HS-5 (cell line): Measurements from ENCODE around the gene HGS.

Source experiments
- DNase-seq: peaks from one replicate; pipeline ENCODE4 v3.0.0-alpha.2; 2012; ENCODE audit warnings: low read depth

Gene HGS

DNA sequence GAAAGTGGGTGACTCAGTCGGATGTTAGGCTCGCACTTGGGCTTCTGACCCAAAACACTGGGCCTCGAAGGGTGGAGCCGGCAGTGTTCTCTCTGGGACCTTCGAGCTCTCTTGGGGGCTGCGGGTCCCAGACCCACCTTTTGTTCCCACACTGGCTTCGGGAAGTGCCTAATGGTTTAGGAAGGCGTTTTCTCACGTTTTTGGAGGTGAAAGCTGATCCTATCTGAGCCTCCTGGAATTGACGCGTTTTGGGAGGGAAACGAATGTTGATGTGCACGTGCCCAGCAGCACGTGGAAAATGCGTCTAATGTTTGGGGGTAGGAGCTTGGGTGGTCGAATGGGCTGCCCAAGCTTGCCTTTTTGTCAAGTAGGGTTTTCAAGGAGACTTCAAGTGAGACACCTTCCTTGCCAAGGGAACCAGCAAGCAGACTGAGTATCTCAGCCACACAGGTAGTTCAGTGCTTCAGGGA lies 666 bp downstream of the HGS start:
- DNase-seq, result peak; percentile 63

DNA sequence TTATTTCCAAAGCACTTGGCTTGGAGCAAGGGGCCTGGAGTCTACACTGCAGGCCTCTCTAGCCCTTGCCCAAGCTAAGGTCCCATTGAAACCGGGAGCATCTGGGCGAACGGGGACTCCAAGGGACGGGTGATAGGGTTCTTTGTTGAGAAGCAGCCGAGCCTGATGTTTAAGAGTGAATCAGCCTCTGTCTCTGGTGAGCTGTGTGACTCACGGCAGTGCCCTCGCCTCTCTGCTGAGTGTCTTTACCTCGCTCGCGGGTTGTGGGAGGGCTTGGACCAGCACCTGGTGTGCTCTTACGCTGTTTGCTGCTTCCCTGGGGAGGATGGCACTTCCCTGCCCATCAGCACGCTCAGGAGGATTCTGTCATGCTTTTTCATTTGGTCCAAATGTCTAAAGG lies 1.3 kb downstream of the HGS start:
- peak; percentile 69 for DNase-seq

DNA sequence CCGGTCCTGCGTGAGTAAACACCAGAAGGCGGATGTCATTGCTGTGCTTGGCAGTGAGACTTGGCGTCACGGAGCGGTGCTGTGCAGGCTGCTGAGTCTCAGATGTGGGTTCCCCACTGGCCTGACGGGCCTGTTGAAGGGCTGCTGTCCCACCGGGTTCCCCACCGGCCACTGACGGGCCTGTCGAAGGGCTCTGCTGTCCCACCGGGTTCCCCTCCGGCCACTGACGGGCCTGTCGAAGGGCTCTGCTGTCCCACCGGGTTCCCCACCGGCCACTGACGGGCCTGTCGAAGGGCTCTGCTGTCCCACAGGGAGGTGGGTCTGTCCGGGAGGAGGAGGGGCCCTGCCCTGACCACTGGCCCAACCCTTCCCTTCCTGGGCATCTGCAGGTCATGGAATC lies 2.8 kb downstream of the HGS start:
- no peak for DNase-seq

DNA sequence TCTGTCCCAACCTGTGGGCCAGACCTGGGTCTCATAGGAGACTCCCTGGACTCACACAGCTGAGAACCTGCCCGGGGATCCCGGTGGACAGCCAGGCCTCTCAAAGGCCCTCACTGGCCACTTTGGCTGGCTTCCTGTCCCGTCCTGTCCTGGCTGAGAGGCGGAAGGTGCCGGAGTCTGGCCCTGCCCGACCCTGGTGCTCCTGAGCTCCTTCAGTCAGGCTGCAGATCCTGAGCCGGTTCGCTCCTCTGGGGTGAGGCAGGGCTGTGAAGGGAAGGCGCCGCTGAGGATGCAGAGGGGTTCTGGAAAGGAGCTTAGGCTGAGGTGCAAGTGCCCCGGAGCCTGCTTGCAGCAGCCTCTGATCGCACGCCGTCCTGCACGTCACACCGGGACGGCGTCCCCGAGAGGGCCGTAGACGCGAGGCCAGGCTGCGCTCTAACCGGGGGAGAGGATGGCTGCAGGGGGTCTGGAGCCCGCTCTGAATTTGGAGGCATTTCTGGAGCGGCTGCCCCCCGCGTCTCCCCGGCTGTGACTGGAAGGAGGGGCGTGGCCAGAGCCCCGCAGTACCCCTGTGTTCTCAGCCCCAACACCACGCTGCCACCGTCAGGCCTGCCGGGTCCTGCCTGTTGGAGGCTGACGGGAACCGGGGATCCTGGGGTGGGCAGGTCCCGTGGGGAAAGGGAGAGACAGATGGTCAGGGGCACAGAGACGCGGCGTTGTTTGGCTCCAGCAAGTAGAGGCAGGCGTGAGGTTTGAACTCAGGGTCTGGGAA lies 4.1 kb downstream of the HGS start:
- no peak for DNase-seq

DNA sequence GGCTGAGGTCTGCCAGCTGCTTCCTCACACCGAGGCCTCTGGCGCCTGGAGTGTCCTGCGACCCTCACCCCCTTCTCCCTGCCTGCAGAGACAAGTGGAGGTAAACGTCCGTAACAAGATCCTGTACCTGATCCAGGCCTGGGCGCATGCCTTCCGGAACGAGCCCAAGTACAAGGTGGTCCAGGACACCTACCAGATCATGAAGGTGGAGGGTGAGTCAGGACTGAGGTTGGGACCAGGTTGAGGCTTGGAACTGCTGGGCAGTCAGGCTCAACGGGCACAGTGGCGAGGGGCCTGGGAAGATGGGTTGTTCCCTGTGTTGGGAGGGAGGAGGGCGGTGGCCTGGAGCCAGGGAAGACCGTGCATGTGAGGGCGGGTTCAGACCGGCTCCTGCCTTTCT lies 4.8 kb downstream of the HGS start:
- no peak for DNase-seq

DNA sequence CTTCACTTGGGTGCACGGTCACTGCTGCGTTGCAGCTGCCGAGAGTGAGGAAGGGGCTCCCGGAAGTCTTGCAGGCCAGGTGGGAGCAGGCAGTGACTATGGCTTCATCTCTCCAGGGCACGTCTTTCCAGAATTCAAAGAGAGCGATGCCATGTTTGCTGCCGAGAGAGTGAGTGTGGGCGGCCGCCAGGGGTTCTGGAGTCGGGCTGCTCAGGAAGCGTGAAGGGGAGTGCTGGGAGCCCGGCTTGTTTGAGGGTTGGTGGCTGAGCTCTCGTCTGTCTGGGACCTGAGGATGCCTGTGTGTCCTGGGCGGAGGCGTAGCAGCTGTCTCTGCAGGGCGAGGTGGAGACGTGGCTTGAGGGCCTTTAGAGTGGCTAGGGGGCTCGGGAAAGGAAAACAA lies 6.3 kb downstream of the HGS start:
- DNase-seq, result no peak

DNA sequence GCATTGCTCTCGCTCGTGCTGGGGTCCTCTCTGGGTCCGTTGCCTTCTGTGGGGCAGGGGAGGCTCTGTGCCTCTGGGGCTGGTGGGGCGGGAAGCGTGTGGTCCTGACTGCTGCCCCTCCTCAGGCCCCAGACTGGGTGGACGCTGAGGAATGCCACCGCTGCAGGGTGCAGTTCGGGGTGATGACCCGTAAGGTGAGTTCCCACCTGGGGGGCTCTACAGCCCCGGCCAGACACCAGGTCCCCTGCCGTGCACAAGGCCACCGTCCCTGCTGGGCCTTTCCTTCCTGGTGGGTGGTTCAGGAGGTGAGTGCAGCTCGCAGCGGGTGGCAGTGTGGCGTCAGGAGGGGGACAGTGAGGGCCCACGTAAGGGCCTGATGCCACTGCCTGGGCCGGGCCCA lies 6.7 kb downstream of the HGS start:
- DNase-seq, result no peak

DNA sequence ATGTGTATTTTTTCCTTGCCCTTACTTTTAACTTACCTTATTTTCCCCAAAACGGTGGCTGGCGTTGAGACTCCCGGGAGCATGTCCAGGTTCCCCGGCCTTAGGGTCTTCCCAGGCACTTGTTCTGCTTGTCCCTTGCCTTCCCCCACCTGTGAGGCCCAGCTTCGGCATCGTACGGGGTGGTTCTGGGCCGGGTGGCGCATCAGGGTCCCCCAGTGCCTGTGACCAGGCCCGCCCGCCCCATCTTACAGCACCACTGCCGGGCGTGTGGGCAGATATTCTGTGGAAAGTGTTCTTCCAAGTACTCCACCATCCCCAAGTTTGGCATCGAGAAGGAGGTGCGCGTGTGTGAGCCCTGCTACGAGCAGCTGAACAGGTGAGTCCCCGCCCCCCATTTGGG lies 7.4 kb downstream of the HGS start:
- DNase-seq, result no peak

DNA sequence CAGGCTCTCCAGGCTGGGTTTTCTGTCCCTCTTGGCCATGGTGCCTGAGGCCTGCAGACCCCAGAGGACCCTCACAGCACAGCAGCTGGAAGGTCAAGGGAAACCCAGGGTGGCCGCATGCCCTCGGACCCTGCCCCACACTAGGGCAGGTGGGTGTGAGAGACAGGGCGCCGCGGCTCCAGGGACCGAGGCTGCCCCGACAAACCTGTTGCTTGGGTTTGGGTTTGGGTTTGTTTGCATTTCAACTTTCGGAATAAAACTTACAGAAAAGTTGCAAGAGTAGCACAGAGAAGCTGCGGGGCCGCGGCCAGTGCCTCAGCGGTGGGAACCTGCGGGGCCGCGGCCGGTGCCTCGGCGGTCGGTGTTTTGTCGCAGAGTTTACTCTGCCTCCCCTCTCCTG lies 7.8 kb downstream of the HGS start:
- DNase-seq, result no peak

DNA sequence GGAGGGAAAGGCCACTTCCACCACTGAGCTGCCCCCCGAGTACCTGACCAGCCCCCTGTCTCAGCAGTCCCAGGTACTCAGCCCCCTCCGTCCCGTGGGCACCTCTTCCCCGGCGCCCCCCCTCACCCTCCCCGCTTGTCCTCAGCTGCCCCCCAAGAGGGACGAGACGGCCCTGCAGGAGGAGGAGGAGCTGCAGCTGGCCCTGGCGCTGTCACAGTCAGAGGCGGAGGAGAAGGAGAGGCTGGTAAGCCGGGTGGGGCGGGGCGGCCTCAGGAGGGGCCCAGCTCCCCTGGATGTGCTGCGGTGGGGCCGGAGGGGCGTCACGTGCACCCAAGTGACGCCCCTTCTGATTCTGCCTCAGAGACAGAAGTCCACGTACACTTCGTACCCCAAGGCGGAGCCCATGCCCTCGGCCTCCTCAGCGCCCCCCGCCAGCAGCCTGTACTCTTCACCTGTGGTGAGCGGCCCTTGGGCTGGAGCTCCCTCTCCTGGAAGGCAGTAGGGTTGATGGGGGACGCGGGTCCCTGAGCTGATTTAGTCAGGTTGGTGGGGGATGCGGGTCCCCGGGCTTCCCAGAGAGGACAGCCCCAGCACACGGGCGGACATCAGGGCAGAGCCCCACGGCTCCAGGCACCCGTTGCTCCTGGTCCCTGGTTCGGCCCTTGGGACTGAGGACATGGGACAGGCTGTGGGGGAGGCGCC lies 9.8 kb downstream of the HGS start:
- no peak for DNase-seq

DNA sequence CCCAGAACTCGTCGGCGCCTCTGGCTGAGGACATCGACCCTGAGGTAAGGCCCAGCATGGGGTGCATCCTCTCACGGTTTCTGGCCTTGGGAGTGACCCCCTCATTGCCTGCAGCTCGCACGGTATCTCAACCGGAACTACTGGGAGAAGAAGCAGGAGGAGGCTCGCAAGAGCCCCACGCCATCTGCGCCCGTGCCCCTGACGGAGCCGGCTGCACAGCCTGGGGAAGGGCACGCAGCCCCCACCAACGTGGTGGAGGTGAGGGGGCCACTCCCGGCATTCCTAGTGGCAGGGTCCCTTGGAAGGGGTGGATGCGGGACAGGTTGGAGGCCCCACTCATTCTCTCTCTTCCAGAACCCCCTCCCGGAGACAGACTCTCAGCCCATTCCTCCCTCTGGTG lies 11.0 kb downstream of the HGS start:
- DNase-seq, result no peak

DNA sequence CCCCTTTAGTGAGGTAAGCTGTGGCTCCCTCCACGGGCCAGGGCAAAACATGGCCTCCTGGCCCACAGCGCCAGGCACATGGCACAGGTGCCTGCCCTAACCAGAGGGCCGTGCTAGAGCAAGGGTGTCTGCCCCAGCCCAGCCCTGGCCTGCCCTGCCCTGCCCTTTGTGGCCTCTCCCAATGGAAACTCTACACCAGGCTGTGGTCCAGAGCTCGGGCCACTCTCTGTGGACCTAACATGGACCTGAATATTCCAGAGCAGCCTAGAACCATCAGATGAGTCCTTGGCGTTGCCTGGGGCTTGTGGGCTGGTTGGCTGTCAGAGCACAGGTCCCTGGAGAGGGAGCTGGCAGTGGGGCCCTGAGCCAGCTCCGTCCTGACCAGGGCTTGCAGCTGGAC lies 11.4 kb downstream of the HGS start:
- DNase-seq, result no peak

DNA sequence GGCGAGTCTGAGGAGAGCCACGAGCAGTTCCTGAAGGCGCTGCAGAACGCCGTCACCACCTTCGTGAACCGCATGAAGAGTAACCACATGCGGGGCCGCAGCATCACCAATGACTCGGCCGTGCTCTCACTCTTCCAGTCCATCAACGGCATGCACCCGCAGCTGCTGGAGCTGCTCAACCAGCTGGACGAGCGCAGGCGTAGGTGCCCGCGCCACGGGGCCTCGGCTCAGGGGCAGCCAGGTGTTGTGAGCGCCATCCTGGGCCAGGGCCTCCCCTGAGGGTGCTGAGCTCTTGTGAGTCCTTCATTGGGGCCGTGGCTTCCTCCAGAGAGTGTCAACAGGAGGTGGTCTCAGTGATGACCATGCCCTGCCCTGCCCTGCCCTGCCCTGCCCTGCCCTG lies 12.0 kb downstream of the HGS start:
- no peak for DNase-seq

DNA sequence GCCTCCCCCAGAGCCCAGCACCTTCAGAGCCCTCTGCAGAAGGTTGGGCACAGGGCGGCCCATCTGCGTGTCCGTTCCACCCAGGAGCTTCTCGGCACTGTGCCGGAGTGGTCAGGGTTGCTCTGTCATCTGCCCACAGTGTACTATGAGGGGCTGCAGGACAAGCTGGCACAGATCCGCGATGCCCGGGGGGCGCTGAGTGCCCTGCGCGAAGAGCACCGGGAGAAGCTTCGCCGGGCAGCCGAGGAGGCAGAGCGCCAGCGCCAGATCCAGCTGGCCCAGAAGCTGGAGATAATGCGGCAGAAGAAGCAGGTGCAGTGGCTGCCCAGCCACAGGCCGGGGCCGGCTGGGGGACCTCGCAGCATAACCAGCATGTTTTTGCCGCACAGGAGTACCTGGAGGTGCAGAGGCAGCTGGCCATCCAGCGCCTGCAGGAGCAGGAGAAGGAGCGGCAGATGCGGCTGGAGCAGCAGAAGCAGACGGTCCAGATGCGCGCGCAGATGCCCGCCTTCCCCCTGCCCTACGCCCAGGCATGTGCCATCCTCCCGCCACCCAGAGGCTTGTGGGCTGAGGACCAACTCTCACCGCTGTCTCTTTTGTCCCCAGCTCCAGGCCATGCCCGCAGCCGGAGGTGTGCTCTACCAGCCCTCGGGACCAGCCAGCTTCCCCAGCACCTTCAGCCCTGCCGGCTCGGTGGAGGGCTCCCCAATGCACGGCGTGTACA lies 12.6 kb downstream of the HGS start:
- DNase-seq, result no peak

DNA sequence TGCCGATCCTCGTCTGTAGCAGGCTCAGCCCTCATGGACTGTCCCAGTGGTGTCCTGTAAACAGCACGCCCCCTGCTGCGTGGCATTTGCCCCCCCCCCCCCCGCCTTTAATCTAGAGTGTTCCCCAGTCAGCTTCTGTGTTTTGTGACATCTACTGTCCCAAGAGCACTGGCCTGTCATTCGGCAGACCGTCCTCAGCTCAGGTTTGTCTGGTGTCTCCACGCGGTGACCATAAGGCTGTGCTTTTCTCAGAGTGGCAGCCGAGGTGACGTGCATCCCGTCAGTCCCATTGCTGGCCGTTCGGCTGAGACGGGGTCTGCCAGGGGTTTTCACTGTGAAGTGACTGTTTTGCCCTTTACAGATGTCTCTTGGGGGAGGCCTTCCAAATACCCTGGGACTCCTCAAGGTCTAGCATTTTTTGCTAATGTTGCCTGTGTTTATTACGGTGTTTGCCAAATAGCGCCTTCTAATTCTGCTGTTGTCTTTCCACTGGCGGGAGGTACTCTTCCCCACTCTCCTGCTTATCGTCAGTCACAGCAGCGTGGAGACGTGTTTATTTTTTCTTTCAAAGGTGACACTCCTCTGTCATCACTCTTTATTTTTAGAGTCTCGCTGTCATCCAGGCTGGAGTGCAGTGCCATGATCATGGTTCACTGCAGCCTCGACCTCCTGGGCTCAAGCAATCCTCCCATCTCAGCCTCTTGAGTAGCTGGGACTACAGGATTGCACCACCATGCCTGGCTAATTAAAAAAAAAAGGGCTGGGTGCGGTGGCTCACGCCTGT lies 13.6 kb downstream of the HGS start:
- no peak for DNase-seq

DNA sequence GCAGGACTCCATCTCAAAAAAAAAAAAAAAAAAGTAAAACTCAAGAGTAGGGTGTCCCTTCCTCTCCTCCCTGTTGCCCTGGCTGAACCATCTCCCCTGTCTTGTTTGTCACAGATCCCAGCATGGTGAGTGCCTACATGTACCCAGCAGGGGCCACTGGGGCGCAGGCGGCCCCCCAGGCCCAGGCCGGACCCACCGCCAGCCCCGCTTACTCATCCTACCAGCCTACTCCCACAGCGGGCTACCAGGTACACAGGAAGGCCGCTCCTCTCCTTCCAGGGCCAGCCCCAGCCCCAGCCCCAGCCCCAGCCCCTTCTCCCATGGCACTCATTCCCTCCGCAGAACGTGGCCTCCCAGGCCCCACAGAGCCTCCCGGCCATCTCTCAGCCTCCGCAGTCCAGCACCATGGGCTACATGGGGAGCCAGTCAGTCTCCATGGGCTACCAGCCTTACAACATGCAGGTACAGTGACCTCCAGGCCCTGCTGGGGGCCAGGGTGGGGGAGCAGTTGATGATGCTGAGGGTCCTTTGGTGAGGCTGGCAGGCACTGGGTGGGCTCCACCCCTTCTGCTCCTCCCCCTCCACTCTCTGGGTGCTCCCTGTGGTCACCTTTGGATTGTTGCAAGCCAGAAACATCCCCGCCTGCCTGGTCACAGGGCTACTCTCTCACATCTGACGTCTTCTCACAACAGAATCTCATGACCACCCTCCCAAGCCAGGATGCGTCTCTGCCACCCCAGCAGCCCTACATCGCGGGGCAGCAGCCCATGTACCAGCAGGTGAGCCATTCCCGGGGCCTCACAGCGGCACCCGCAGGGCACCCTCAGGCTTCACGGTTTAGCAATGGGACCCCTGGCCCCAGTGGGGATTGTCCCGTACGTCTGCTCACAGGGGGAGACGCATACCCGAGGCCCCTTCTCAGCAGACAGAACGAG lies 16.8 kb downstream of the HGS start:
- DNase-seq, result no peak

DNA sequence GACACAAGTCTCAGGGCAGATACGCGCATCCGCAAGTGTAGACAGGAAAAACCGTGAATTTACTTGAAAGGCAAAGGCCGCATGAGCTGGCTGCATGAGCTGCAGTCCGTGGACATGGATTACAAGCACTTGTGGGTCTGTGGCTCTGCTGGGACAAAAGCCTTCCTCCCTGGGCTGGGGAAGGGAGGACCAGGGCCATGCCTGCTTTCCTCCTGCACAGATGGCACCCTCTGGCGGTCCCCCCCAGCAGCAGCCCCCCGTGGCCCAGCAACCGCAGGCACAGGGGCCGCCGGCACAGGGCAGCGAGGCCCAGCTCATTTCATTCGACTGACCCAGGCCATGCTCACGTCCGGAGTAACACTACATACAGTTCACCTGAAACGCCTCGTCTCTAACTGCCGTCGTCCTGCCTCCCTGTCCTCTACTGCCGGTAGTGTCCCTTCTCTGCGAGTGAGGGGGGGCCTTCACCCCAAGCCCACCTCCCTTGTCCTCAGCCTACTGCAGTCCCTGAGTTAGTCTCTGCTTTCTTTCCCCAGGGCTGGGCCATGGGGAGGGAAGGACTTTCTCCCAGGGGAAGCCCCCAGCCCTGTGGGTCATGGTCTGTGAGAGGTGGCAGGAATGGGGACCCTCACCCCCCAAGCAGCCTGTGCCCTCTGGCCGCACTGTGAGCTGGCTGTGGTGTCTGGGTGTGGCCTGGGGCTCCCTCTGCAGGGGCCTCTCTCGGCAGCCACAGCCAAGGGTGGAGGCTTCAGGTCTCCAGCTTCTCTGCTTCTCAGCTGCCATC lies 17.7 kb downstream of the HGS start:
- DNase-seq, result no peak

DNA sequence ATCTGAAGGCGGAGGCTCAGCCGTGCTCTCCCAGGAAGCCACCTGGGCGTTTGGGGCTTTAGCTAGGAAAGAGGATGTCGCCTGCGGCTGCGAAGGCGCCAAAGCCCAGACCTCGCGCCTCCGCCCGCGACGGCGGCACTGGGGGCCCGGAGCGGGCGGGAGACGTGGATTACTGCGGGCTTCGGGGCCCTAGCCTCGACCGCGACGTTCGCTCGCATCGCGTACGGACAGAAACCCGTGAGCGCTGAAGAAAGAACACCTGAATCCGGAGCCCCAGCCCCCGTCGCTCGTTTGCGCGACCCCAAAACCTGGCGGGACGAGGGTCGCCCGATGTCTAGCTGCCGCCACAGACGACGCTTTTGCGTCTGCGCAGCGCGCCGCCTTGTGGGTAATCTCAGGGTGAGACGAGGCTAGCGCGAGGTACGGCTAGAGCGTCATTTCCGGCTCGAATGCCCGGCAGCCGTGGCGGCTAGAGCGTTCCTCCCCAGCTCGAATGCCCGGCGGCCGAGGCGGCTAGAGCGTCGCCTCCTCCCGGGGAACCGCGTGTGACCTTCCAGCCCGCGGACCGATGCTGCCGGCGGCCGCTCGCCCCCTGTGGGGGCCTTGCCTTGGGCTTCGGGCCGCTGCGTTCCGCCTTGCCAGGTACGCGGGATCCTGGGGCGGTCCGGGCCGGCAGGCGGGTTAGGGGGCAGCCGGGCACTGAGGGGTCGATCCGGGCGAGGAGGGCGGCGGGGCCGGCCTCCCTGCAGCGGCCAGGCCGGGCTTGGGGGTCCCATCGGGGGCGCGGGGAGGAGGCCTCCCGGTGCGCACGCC lies 19.3 kb downstream of the HGS start, which contains the start of gene MRPL12:
Gene MRPL12 (plus strand): TSS at position 434 of the 813 bp plus-strand sequence. CDS start 135 bp downstream, at position 569.
- DNase-seq, result peak; percentile 74
